HG03280 (cell line): ENCODE results near the gene EPHB6.
A peak's percentile ranks its signal among the peaks of the same experiment; 100 is the strongest.

Source experiments
- ATAC-seq: cut with Tn5 transposase; IDR thresholded peaks from one replicate; pipeline ENCODE4 v1.9.1; 2021; ENCODE audit warnings: mild to moderate bottlenecking, moderate library complexity; ENCODE audit not compliant: unreplicated experiment

EPHB6 gene

DNA sequence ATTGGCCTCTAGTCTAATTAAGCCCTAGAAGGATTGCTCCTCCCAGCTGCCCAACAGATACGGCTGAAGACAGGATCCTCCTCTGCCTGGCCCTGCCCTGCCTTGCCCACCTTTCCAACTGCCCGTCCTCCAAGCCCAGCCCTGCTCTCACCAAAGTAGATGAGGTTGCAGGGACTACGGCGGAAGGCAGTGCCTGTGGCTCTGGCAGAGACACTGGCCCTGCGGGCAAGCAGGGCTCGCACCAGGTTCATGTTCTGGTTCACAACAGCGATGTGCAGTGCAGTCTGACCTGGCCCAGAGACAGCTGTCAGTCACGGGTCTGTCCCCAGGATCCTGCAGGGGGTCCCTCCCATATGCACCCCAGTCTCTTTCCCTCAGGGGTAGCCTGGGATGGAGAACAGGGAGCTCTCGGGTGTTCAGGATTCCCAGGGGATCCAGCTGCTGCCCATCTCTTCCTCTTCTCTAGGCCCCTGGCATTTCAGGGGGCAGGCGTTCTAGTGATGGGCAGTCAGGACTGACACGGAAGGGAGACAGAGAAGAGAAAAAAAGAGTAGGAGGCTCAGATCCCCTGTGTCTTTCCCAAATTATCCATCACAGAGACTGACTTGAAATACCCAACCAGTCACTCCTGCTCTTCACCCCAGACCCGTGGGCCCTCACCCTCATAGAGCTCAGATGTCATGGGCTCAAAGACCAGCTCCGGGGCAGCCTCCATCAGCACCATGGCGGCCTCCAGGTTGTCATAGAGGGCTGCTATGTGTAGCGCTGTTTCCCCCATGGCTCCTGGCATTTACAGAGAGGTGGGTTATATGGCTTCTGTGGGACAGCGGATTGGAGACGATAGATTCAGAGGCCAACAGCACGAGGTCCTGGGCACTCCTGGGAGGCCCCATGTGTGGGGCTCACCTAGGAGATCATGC is 22.4 kb downstream of the EPHB6 start:
- ATAC-seq: no peak

GRCh38 chr7:142878315-142878714 is 23.4 kb downstream of the EPHB6 start:
- no peak for ATAC-seq

GRCh38 chr7:142879060-142879459 is 24.2 kb downstream of the EPHB6 start:
- ATAC-seq: no peak

DNA sequence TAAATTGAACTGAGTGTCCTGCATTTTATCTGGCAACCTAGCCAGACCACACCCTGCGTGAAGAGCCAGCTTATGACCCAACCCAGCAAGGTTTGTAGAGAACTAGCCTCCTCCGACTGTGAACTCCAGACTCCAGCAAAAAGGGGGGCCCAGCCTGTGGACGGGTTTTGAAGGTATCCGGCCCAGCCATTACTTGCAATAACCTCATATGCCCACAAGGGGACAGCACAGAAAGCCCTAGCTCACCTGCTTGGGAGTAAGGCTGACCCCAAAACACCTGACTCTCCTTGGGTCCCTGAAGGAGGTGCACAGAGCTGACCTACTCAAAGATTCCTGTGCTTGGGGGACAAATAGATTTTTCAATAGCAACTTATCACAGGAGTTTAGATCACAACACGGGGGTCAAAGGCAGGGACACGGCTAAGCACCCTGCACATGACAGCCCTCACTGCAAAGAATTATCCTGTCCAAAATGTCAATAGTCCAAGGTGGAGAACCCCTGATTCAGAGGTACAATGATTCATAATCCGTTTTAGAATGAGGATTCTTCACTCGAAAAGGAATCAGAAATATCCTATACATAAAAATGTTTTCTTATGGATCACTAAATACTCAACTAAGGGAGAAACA is 26.1 kb downstream of the EPHB6 start:
- peak; percentile 73 for ATAC-seq

- no peak for ATAC-seq
Measured at GRCh38 chr7:142881586-142882337, 26.9 kb downstream of the EPHB6 start.

DNA sequence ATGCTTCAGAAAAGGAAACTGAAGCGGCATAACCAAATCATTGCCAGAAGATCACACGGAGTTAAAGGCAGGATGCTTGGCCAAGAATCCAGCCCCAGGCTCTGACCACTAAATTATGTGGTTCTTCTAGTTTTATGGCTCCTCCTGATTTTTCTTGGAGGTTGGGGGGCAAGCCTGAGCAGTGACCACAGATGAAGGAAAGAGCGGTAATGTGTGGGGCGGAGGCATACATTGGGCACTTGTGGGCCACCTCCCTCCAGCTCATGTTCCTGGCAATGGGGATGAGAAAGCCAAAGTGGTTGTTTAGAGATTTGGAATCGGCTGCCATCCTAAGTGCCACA is 27.4 kb downstream of the EPHB6 start:
- ATAC-seq: no peak

- no peak for ATAC-seq
Measured at GRCh38 chr7:142883145-142883544, 28.3 kb downstream of the EPHB6 start.

DNA sequence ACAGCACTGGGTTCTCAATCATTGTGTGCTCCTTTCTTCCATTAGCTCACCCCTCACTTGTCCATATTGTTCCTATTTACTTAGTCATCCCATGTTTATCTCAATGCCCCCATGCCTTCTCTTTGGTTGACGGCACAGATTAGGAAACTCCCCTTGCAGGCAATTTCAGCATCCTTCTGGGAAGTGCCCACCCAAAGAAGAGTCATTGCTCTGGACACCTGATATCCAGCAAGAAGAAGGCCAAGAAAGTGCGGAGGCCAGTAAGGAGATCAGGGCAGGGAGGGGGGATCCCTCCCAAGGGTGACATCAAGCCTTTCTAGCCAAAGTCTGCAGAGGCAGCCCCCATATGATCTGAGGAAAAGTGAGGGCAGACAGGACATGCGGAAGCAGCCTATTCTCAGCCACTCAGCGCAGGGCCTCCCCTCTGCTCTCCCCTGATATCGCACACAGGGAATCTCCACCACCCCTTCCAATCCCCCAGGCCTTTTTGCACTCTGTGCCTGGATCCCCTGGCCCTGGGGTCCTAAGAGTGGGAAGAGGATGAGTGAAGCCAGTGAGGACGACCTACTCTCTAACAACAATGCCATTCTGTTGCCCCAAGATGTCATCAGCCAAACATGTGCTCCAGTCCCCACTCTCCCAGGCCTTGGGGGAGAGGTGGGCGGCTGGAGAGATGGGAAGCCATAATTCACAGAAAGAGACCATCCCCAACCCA is 28.9 kb downstream of the EPHB6 start:
- no peak for ATAC-seq

GRCh38 chr7:142884286-142884640 is 29.4 kb downstream of the EPHB6 start:
- no peak for ATAC-seq

GRCh38 chr7:142885311-142886230 is 30.7 kb downstream of the EPHB6 start, which contains the start of gene TRPV6:
TRPV6 (minus strand) TSS chr7:142885745.
- ATAC-seq: no peak

- no peak for ATAC-seq
Measured at GRCh38 chr7:142886866-142887265, 32.0 kb downstream of the EPHB6 start.

DNA sequence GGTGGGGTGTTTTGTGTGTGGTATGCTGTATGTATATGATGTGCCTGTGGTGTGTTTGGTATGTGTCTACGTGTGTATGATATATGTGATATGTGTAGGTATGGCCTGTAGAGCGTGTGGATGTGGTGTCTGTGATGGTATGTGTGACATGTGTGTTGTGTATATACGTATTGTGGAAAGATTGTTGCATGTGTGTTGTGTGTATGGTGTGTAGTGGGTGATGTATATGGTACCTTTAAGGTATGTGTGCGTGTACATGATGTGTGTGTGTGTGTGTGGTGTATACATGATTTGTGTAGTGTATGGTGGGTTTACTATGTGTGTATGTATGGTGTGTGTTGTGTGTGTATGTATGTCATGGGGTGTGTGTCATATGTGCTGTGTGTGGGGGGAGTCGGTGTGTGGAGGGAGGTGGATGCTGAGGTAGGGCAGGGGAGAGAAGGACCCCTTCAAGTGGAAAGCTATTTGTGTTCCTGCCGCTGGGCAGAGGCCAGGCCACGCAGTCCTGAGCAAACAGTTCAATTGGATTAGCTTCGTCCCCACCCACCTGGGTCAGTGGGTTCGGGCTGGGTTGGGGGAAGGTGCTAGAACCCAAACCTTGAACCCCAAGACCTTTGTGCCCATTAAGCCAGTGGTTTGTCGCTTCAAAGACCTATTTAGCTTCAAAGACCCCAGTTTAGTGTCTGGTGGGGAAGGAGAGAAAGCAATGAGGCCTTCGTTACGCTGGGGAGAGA is 32.6 kb downstream of the EPHB6 start:
- no peak for ATAC-seq

DNA sequence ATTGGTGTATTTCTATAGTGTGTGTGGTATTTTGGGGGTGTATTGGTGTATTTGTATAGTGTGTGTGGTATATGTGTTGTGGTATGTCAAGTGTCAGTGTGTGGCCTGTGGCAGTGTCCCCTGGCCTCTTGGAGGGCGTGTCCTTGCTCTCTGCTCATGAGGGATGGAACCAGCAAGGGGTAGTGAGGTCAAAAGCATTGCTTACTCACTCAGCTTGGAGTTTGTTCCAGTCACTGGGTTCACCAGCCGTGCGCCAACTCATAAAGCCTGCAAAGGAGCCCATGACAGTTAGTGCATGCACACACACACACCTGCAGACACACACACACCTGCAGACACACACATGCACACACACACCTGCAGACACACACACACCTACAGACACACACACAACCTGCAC is 34.9 kb downstream of the EPHB6 start:
- no peak for ATAC-seq

DNA sequence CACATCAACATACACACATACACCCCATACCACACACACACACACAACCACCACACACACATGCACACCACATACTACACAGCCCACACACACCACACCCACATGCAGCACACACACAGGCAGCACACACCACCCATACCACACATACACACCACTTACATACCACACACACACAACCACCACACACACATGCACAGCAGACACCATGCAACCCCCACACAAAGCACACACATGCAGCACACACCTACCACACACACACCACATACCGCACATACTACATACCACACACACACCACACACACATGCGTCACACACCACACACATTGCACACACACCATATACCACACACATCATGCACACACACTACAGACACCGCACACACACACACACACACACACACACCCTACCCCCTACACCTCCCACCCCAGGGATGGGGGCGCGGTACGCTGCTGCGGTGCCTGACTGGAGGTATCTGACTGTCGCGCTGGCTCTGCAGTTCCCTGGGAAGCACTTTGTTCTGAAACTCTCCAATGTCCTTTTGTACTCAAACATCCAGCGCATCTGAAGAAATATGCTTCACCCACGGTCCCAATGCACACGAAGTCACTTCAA is 36.1 kb downstream of the EPHB6 start:
- ATAC-seq: no peak

DNA sequence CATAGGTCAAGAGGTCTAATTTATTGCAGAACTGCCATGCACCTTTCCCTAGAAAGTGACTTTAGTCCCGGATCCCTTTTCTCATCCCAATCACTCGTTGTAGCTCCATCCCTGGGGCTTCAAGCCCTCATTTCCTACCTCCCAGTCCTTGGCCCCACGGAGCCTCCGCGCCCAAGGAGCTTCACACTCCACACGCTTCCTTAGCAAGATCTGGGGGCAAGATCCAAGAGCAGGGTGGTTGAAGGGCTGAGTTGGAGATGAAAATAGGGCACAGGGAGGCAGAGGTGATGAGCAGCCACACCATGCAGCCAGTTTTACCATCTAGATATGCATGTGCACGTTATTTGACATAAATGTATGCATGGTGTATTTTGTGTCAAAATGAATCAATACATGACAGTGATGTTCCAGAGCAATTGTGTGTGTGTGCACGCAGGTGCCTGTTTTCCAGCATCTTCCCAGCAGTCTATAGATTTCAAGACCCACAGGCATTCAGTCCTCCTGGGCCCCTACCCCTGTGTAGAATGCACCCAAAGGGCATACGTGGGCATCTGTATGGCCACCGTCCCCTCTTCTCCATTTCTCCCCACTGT is 36.7 kb downstream of the EPHB6 start:
- ATAC-seq: no peak

DNA sequence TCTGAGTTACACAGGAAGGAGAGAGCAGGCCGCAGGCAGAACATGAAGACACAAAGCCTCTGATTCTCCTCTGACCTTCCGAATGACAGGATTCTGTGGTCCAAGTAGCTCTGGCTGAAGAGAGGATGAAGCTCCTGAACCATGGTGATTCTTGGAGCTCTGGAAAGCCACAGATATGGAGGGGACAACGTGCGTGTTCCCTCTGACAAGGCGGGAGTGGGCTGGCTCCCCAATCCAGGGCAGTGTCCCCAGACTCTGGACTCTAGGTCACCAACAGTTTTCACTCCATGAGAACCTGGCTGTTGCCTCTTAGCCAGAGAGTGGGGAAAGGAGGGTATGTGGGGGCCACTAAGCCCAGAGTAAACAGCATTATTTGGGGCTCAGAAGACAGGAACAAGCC is 38.1 kb downstream of the EPHB6 start:
- ATAC-seq: no peak

DNA sequence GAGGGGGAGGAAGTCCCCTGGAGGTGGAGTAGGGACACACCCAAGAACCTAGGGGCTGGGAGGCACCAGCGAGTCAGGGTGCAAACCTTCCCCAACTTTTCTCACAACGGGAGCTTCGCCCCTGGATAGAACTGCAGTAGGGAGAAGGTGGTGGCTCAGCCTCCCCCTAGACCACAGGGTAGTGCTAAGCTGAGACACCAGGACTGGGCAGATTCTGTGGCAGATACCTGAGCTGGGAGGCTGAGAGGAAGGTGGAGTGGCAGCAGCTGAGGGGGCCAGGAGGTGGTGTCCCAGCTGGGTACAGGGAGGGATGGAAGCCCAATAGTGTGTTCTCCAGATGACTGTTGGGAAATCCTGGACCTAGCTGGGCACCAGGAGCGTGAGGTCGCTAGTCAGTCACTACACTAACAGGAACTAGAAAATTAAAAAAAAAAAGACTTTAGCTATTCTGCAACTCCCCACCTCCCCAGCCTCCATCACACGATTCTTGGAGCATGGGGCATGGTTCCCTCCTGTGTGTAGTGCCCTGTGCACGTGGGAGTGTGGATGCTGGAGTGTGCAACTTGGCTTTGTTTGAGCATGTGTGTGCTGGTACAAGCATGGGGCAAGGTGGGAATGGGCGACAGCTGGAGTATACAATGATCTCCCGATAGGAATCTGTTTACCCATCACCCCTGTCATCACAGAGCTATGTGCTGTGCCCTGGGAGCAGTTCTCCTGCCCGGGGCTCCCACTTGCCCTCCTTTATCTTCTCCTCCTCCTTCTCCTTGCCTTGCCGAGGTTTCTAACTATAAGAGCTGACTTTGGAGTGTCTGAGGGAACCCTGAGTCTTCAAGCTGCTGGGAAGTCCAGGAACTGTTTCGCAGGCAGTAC is 39.5 kb downstream of the EPHB6 start:
- no peak for ATAC-seq
